HTR-8/SVneo (cell line): ENCODE data around the gene LUZP2.

Experiments
- DNase-seq: peaks from one replicate; pipeline ENCODE4 v3.0.0; 2011; ENCODE audit warnings: low spot score, mixed read lengths; ENCODE audit not compliant: insufficient read length
- FAIRE-seq: peaks from 2 replicates; lab custom pipeline; 2011; peaks lifted over from hg19 to GRCh38; lab: Jason Lieb, UNC

The LUZP2 gene

DNA sequence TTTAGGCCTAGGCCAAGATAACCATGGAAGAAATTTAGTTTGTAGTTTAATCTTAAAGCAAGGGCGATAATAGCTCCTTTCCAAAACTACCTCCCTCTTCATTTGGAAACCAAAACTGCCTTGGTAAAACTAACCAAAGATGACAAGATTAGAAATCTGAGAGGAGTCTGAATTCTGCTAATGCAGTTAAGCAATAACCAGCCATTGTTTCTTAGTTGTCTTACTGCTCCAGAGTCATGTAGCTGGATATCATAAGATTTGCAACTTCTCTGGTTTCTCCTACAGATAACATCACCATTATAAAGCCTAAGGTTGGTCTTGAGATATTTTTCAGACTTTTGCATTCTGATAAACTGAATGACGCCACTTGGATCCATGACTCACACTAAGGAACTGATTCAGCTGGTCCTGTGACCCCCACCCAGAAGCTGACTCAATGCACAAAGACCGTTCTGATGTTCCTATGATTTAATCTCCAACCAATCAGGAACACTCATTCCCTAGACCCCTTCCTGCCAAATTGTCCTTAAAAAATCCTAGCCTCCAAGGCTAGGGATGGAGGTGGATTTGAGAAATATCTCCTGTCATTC is 200.8 kb downstream of the LUZP2 start:
- no peak for DNase-seq
- no peak for FAIRE-seq

DNA sequence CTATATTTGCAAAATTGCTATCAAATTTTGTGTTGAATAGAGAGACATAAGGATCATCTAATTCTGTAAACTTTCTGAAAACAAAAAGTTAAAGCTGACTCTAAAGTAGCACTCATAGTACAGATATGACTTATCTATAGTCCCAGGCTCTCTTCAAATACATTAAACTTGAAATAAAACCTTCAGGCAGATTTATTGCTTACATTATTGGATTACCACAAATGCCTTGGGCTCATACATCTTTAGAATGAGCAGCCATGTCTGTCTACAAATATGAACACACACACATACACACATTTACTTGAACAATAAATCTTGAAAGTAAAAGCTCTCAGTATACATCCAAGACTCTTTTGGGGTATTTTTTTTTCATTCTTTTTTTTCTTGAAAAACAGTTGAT is 207.9 kb downstream of the LUZP2 start:
- FAIRE-seq (no peak), DNase-seq (no peak)

DNA sequence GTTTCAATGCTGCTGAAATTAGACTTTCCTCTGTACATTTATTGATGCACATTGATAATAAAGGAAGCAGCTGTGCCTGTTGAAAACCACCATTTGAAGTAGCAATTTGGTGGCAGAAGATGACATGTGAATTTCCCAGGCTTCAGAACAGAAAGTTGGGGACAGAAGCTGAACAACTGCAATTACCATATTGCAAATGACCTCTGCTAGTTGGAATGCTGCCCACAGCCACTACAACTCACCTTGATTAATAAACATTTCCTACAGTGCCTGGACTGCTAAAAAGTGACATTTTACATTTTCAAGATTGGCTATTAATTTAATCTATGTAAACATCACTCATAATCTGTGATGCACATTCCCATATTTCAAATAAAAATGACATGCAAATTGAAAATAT is 208.6 kb downstream of the LUZP2 start:
- DNase-seq (no peak), FAIRE-seq (no peak)

DNA sequence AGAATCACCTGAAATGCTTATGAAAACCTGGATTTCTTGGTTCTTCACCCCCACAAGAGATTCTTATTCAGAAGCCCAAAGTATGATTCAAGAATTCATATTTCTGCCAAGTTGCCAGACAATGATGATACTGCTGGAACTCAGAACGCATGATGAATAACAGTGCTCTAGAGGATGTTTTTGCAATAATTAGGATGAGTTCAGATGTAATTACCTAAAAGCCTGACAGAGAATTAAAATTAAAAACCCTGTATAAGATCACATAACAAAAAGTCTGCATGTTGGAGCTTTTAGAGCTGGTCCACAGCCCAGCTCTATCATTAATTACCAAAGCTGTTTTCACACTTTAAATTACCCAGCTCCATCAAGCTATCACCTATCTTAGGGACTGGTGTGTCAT is 211.8 kb downstream of the LUZP2 start:
- FAIRE-seq: no peak
- DNase-seq: no peak

DNA sequence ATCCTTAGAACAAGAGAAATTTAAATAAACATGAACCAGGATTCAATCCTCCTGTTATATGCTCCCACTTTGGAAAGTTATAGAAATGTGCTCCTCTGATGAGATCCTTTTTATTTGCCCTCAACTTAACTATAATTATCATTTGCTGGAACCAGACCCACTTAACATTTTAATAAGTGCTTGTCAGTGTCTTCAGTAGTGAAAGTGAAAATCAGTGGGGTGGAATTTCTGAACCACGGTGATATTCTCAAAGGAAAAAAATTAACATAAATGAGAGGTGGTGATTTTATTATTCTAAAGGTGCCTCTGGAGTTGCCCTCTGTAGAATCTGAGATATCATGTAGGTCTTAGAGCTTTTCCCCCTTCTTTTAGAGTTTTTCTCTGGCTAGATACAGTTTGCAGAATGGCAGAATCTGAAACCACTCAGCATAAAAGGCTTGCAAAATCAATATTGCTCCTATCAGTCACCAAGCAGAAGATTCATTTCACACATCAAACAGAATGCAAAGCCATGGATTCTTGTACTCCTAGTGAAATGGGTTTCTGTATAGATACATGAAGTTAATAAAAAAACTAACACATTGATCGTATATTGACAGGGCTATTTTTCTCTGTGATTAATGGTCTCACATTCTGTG is 213.2 kb downstream of the LUZP2 start:
- no peak for DNase-seq
- no peak for FAIRE-seq

DNA sequence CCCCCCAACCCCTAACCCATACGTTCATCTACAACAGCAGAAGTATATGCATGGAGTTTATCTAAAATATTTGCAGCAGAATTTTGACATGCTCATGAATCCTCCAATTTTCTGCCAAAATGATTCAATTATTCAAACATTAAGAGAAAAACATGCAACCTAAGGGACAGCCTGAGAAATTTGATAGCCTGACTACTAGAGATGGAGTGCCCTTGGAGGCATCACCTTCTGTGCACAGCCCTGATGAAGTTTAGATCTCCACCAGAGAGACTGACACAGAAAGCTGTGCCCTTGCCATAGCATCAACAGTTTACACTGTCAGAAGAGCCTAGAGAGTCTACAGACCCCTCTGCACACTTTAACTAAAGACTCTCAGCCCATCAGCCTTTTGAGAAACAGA is 217.7 kb downstream of the LUZP2 start:
- FAIRE-seq (no peak), DNase-seq (no peak)

DNA sequence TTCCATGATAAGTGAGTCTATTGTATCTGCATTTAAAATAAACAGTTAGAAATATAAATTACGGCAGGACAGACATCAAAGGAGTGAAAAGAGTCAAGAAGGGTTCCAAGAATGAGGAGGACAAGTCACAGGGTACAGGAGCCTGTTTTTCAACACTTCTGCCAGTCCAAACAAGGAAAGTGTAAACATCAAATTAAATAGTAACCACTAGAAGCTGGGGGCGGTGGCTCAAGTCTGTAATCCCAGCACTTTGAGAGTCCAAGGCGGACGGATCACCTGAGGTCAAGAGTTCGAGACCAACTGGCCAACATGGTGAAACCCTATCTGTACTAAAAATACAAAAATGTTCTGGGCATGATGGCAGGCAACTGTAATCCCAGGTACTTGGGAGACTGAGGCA is 219.6 kb downstream of the LUZP2 start:
- DNase-seq: no peak
- FAIRE-seq: no peak

DNA sequence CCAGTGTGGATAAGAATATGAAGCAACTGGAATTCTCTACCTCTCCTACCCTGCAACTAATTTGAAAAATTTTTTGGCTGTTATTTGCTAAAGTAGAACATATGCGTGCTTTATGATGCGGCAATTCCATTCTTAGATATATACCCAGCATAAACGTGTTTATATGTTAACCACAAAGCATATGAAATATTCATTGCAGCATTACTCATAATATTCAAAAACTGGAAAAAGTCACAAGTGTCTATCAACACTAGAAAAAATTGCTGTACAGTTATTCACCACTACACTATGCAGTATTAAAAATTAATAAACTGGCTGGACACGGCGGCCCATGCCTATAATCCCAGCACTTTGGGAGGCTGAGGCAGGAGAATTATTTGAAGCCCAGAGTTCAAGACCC is 226.4 kb downstream of the LUZP2 start:
- DNase-seq (no peak), FAIRE-seq (no peak)

DNA sequence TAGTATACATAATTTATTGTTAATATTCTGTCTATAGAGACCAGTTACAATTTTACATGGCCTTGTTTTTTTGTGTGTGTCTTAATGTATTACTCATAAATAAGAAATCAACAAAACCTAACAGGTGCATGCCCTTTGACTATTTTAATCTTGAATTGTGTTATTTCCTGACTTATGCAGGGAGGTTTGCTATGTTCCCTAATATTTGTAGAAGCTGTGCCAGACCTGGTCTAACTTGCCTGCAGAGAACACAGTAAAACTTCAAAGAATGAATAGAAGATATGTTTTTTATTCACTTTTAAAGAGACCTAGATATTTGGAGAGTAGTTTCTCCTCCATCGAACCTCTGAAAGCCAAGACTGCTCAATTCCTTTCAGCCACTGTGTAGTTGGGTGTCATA is 234.7 kb downstream of the LUZP2 start:
- FAIRE-seq (no peak), DNase-seq (no peak)

DNA sequence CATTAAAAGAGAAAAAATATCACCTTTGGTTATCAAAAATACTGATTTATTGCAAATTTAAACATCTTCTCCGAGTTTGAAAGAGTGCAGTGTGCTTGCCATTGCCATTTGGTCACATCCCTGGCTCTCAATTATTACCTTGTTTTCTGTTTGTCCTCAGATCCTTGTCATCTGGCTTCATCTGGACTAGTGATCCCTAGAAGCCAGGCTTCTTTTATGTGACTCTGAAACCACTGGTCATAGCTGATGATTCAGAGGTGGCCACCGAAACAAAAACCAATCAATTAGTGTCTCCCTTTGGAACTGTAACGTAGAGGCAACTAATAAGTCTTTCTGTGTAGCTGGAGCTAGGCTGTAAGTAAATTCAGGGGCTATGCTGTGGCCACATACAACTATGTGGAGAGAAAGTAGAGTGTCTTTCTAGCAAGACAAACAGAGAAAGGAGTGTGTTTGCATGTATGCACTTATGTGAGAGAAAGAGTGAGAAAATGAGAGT is 237.9 kb downstream of the LUZP2 start:
- FAIRE-seq (no peak), DNase-seq (no peak)

DNA sequence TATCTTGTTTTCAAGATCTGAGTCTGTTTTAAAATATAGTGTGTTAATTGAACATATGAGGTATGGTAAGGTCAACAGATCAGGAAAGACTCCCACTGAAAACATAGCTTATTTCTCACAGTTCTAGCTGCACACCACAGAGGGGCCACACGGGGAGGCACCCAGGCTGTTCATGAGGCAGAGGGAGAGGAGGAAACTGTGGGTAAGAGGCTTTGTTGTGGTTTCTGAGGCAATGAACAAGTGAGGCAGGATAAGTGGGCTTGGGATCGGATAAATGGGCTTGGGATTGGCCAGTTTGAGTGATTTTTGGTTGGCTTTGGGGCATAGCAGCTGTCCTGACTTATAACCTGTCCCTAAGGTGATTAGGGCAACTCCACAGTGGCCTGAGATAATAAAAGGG is 242.1 kb downstream of the LUZP2 start:
- FAIRE-seq (no peak), DNase-seq (no peak)

DNA sequence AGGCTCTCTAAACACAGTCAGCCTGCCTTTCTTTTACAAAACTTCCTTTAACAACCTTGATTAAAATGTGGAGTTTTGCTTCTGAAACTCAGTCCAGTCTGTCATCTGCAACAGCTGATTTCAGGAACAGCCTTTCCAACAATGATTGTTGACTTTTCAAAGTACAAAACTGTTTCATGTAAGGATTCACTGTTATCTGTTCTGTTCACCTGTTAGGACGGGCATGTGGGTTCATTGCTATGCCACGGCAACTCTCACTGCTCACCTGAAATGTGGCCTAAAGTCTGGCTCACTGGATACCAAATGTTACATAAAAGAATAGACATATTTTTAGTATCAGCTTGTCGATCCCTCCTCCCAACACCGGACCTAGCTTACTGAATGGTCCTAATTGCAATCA is 242.8 kb downstream of the LUZP2 start:
- DNase-seq (no peak), FAIRE-seq (no peak)

DNA sequence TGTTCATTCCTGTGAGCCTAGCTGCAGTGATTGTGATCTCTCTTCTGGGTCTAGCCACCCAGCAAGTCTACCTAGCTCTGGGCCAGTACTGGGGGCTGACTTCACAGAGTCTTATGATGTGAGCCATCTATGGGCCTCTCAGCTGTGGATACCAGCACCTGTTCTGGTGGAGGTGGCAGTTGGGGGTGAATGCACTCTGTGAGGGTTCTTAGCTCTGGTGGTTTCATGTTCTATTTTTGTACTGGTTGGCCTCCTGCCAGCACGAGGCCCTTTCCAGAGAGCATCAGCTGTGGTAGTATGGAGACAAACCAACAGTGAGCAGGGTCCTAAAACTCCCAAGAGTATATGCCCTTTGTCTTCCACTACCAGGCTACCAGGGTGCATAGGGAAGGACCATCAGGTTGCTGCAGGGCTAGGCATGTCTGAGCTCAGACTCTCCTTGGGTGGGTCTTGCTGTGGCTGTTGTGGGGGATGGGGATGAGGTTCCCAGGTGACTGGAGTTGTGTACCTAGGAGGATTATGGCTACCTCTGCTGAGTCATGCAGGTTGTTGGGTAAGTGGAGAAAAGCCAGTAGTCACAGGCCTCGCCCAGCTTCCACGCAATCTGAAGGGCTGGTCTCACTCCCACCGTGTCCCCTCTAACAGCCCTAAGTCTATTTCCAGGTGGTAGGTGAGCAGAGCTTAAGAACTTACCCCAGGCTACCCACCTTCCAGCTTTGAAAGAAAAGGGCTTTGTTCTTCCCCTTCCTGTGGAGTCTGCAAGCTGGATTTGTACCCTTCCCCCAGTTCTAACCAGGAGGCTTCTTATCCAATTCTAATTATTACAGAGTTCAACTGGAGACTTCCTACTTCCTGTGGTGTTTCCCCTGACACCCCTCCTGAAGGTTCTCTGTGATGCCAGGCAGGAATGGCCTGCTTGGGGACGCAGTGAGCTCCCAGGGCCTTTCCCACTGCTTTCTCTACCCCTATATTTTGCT is 250.7 kb downstream of the LUZP2 start:
- FAIRE-seq (no peak), DNase-seq (no peak)

DNA sequence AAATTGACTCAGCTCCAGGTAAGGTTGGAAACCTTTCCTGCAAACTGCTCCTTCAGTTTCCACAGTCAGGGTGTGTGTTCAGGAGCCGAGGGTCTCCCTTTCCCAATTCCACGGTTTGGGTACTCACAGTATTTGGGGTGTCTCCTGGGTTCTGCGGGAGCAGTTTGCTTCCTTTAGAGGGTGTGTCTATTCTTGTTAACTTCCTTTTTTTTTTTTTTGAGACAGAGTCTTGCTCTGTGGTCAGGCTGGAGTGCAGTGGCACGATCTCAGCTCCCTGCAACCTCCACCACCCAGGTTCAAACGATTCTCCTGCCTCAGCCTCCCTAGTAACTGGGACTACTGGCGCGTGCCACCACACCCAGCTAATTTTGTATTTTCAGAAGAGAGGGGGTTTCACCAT is 251.4 kb downstream of the LUZP2 start:
- FAIRE-seq: no peak
- no peak for DNase-seq

DNA sequence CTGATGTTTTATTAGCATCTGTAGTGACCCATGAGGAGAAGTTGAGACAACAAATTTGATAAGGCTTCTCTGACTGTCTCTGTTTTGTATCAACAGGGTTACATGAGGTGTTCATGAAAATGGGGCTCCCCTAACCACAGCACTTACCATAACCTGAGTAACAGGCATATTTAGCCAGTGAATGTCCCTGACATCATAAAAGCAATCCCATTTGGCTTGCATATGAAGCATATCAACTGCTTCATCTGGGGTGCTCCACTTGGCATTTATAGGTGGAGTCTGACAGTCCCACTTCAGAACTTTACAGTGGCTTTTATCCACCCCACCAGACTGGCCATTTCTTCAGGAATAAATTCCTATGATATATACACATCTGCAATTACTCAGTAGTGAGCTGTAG is 257.6 kb downstream of the LUZP2 start:
- no peak for DNase-seq

DNA sequence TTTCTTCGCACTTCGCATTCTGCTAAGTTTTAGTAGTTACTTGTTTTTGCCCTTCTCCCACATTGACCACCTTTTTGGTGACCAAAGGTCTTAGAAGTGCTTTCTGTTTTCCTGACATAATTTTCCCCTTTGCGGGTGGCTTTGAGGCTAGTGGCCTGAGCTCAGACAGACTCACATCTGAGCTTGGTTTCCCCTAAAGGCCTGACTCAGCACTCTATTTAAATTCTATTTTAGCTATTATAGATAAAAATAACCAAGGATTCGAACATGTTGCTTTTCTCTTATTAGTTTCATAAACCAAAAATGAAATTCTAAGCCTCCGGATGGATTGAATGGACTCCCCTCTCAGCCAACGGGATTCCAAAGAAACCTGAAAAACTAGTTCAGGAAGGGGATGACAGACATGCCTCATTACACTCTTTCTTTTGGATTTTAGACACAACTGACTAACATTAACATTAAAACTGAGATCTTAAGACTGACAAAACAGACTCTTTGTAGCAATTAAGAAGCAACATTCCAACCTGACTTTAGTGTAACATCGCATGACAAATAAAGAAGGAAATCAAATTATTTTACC is 258.5 kb downstream of the LUZP2 start:
- no peak for FAIRE-seq
- DNase-seq: no peak

More for the DNA sequence above, 257.6 kb downstream of the LUZP2 start:
- FAIRE-seq: no peak

DNA sequence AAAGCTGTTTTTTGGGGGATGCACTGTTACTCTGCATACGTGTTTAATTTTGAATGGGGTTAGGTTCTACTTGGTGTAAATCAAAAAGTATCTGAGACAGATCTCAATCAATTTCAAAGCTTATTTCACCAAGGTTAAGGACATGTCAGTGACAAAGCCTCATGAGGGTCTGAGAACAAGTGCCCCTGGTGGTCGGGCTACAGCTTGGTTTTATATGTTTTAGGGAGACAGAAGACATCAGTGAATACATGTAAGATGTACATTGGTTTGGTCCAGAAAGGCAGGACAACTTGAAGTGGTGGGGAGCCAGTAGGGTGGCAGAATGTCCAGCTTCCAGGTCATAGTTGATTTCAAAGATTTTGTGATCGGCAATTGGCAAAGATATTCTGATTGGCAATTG is 262.9 kb downstream of the LUZP2 start:
- DNase-seq (no peak), FAIRE-seq (no peak)

DNA sequence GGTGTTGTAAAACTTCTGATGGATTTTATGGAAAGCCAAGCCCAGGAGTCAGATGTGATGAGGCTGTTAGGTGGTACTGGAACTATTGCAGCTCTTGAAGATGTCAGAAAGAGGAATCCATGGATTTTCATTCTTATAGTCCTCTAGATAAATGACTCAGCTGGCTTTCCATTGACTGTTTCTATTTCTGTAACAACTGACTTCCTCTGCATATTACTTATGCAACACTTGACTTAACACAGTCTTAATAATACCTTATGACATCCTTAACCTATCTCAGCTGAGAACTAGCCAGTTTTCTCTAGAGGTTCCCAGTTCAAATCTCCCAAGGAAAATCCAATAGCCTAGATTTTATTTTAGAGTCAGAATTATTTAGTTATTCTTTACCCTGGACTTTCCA is 263.8 kb downstream of the LUZP2 start:
- FAIRE-seq (no peak), DNase-seq (no peak)

DNA sequence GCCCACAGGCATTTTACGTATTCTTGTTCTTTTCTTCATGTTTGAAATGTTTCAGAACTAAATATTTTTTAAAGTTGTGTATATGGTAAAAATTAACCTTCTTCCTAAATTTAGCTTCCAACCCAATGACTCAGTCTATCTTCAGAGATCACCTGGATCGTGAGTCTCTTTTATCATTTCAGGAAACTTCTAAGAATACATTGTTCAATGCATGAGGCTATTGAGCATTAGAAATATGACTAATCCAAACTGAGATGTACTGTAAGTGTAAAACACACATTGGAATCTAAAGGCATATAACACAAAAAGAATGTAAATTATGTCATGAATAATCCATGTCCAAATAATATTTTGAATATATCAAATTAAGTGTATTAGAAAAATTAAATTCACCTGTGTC is 265.2 kb downstream of the LUZP2 start:
- FAIRE-seq: no peak
- no peak for DNase-seq

DNA sequence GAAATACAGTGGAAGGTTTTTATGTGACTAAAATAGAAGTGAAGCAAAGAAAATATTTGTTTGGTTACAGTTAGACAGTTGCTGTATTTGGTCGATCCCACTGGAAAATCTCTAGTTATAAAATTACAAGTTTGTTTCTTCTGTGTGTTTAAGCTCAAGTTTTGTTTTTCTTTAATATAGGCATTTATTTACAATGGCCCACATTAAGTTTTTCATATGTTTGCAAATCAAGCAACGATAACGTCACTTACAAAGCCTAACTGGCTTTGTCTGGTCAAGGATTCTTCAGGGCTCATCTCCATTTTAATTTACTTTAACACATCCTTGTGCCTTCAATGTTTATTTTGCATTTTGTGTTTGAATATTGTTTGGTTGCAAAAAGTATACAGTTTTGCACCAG is 270.6 kb downstream of the LUZP2 start:
- FAIRE-seq (no peak), DNase-seq (no peak)

DNA sequence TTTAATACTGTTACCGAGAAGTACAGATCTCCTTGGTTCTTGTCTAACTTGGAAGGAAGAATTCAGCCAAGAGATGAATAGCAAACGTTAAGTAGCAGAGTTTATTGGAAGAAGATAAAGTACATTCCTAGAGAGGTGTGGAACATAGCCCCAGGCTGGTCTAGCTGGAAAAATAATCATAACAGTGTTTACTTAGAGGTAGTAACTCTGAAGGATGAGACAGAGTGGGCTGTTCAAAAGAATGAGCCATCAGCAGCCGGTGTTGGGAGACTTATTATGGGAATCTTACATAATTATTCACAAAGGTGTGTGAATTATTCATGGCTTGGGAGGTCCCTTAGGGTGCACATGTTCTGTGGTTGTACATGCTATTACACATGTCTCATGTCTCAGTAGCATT is 276.5 kb downstream of the LUZP2 start:
- FAIRE-seq (no peak), DNase-seq (no peak)
